ENCODE data around the gene PTPN3. TPM values are rescaled to one million over a fixed set of nuclear protein-coding genes. Genes with fewer than 3 reads are reported as not detected.

PTPN3 gene
- total and polyA plus RNA-seq, 2 experiments from 2014 or later: 0.84 to 2.1 TPM

DNA sequence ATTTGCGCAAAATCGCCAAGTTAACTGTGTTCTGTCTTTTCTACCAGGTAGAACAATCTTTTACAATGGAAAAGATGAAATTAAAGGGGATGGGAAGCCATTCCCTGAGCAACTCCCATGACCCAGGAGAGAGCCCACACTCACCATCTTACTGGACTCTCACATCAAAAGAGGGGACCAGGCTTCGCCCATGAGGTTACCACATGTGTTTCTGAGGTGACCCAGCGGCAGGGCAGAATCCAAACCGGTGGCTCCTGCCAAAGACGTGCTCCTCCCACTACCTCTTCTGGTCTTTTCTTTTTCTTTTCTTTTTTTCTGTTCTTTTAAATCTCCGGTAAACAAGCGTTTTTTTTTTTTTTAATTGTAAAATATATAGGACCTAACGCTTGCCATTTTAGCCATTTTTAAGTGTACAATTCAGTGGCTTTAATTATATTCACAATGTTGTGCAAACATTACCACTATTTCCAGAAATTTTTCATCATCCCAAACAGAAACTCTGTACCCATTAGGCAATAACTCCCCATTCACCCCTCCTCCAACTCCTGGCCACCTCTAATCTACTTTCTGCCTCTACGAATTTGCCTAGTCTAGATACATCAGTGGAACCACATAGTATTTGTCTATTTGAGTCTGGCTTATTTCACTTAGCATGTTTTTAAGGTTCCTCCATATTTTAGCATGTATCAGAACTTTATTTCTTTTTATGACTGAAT lies 19.3 kb downstream of the PTPN3 start:
- Histone ChIP-seq H3K9me3 (ENCODE audit: low read depth) (no peaks in the 10 kb centered on the region), H3K36me3 (no peaks in the 10 kb centered on the region), H3K4me3 (no peak overlapping the region), H3K27me3 (no peaks in the 10 kb centered on the region), H3K27ac (no peak overlapping the region), H3K4me1 (ENCODE audit: low read depth) (peaks cover 8% of the 10 kb centered on the region)
- DNase-seq (ENCODE audit: low read depth in 1 of 2, low spot score in 1 of 2): peak in 1 of 2 donors; percentile 23
- TF ChIP-seq, protein P1, sequence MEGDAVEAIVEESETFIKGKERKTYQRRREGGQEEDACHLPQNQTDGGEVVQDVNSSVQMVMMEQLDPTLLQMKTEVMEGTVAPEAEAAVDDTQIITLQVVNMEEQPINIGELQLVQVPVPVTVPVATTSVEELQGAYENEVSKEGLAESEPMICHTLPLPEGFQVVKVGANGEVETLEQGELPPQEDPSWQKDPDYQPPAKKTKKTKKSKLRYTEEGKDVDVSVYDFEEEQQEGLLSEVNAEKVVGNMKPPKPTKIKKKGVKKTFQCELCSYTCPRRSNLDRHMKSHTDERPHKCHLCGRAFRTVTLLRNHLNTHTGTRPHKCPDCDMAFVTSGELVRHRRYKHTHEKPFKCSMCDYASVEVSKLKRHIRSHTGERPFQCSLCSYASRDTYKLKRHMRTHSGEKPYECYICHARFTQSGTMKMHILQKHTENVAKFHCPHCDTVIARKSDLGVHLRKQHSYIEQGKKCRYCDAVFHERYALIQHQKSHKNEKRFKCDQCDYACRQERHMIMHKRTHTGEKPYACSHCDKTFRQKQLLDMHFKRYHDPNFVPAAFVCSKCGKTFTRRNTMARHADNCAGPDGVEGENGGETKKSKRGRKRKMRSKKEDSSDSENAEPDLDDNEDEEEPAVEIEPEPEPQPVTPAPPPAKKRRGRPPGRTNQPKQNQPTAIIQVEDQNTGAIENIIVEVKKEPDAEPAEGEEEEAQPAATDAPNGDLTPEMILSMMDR (IDR thresholded peaks at IDR 0.05; ENCODE audit: low read depth, low read length): no peak

DNA sequence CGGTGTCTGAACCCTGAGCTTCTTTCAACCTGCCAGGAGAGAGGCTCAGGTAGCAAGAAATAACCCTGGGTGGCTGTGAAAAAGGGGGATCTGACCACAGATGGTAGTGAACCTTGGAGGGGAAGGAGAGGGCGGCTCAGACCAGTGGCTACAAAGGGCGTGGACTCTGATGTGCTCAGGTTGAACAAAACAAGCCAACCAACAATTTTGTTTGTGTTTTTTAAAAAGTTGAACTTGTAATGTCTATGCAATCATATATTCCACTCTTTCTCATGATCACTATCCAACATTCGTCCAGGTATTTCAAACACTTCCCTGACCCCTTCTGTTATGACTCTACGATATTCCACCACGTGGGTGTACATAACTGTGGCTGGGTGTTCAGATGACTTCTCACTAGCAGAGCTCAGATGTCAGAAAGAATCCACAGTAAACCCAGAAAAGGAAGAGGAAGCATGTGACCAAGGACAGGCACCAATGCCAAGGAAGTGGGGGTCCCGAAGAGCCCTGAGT lies 20.0 kb downstream of the PTPN3 start:
- TF ChIP-seq, protein P1 (IDR thresholded peaks at IDR 0.05; ENCODE audit: low read depth, low read length): no peak
- no peaks in the 10 kb centered on the region for H3K27me3 ChIP-seq
- H3K36me3 ChIP-seq: no peaks in the 10 kb centered on the region
- no peak overlapping the region for H3K4me3 ChIP-seq
- peaks cover 15% of the 10 kb centered on the region for H3K4me1 ChIP-seq (ENCODE audit: low read depth)
- no peaks in the 10 kb centered on the region for H3K9me3 ChIP-seq (ENCODE audit: low read depth)
- DNase-seq (ENCODE audit: low read depth in 1 of 2, low spot score in 1 of 2): no peak
- no peak overlapping the region for H3K27ac ChIP-seq

DNA sequence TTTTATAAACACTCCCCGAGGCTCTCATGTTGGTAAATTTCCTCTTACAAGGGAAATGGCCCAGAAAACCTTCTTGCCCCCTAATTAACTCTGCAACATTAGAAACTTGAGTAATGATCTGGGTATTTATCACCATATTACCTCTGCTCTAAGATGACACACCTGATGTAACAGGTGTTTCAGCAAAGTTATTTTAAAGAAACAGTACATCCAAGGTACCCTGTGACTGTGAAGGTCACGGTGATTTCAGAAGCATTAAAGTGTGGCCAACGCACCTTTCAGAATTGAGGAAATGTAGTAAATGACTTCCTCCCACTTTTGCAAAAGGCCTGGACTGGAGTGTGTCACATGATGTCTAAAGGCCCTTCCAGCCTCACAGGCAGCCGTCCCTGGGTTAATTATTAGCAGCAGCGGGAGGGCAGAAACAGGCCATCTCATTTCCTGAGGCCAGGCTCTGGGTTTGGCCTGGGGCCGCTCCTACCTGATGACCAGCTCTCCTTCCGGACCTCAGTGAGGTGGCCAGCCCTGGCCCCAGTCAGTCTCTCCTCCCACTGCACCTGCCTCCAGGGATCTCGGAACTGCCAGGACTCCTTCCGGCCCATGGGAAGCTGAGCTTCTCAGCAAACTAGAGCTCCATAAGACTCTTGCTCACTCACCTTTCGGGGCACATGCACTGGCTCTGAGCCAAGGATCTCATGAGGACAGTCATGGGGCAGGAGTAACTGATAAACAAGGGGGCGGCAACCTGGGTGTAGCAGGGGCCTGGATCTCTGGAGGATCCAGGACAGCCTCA lies 20.7 kb downstream of the PTPN3 start:
- H3K36me3 ChIP-seq: no peaks in the 10 kb centered on the region
- H3K27ac ChIP-seq: no peak overlapping the region
- DNase-seq (ENCODE audit: low read depth in 1 of 2, low spot score in 1 of 2): peak in 1 of 2 donors; percentile 41
- H3K27me3 ChIP-seq: no peaks in the 10 kb centered on the region
- H3K4me1 ChIP-seq (ENCODE audit: low read depth): peaks cover 18% of the 10 kb centered on the region
- no peaks in the 10 kb centered on the region for H3K9me3 ChIP-seq (ENCODE audit: low read depth)
- TF ChIP-seq, protein P1 (IDR thresholded peaks at IDR 0.05; ENCODE audit: low read depth, low read length): no peak
- no peak overlapping the region for H3K4me3 ChIP-seq

DNA sequence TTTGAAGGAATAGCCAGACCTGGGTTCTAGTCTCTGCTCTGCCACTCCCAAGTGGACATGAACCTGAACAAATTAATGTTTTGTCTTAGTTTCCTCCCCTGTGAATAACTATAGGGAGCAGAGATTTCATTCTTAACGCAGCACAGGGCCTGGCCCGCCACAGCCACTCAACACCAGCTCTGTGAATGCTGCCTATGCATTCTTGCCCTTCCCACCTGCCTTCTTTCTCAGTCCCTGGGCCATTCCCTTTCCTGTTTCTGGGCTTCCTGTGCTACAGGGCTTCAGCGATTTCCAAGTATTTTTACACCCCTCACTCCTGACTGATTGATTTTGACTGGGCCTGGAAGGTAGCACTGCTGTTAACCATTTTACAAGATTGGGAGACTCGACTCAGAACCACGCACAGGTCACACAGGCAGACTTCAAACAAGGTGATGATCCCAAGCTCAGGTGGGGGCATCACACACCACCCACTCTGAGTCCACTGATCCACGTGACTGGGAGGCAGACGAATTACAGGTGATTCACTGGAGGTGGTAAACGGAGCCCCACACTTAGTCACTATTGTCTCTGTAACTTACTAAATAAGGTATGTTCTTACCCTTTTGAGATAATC lies 21.4 kb downstream of the PTPN3 start:
- Histone ChIP-seq H3K36me3 (no peaks in the 10 kb centered on the region), H3K9me3 (ENCODE audit: low read depth) (no peaks in the 10 kb centered on the region), H3K4me1 (ENCODE audit: low read depth) (peaks cover 18% of the 10 kb centered on the region), H3K27me3 (no peaks in the 10 kb centered on the region), H3K27ac (no peak overlapping the region), H3K4me3 (no peak overlapping the region)
- no peak for DNase-seq (ENCODE audit: low read depth in 1 of 2, low spot score in 1 of 2)
- TF ChIP-seq, protein P1 (IDR thresholded peaks at IDR 0.05; ENCODE audit: low read depth, low read length): no peak

DNA sequence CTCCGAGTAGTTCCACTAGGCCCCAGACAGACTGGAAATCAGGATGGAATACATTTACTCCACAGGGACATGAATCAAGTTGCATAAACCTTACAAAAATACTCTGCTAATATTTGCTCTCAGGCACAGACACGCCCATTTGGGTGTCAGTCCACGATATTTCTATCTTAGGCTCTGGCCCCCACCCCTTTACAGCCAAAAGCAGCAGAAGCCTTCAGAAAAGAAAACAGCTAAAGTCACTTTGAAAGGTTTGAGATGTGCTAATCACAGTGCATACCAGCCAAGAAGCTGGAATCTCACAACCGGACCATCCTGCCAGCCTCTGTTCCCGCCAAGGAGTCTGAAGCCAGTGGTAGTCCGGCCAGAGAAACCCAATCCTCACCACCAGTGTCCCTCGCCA lies 22.6 kb downstream of the PTPN3 start:
- TF ChIP-seq, protein P1 (IDR thresholded peaks at IDR 0.05; ENCODE audit: low read depth, low read length): no peak
- Histone ChIP-seq H3K27me3 (no peaks in the 10 kb centered on the region), H3K4me3 (no peak overlapping the region), H3K27ac (no peak overlapping the region), H3K36me3 (no peaks in the 10 kb centered on the region), H3K4me1 (ENCODE audit: low read depth) (peaks cover 18% of the 10 kb centered on the region), H3K9me3 (ENCODE audit: low read depth) (no peaks in the 10 kb centered on the region)
- no peak for DNase-seq (ENCODE audit: low read depth in 1 of 2, low spot score in 1 of 2)
